HepG2 (cell line): ENCODE measurements around the gene SAMD14. TPM values are rescaled to one million over a fixed set of nuclear protein-coding genes. Genes with fewer than 3 reads are reported as not detected.

Experiments
- ATAC-seq: fragments of 200-7000 bp; cut with Tn5 transposase; 3 replicates; pipeline ENCODE4 v1.9.1; 2020; ENCODE audit warnings: mild to moderate bottlenecking, moderate library complexity
- BruUV-seq: library from RNA; stranded (reverse); fragments of 400-500 nt; replicated peaks from 2 replicates; lab custom pipeline; 2021; lab: Mats Ljungman, UMichigan
- CTCF ChIA-PET: fragments of 300-600 bp; formaldehyde crosslinking; extraction: SDS; loops from one replicate; lab custom pipeline; 2021; ENCODE audit warnings: low total read pairs, inconsistent platforms, low intra/inter-chr PET ratio; lab: Yijun Ruan, JAX
- POLR2A ChIA-PET: fragments of 350-600 bp; sonication (Branson Sonifier 250); formaldehyde crosslinking; loops from one replicate; lab custom pipeline; 2020; ENCODE audit warnings: antibody characterized with exemption, inconsistent platforms; lab: Yijun Ruan, JAX
- DNase-seq: peaks from one replicate; pipeline ENCODE4 v3.0.0-alpha.2; 2015; ENCODE audit warnings: low spot score
- FAIRE-seq: peaks from 3 replicates; lab custom pipeline; 2011; peaks lifted over from hg19 to GRCh38; lab: Jason Lieb, UNC
- H2AFZ ChIP-seq: one replicate; pipeline ENCODE4 v1.6.1; 2011; ENCODE audit warnings: low read length, inconsistent platforms
- H3K27ac ChIP-seq: fragments of 300-600 bp; 3 replicates; pipeline ENCODE4 v1.8.0; 2011; ENCODE audit warnings: mixed run types, mild to moderate bottlenecking, mixed read lengths, low read length, inconsistent platforms; ENCODE audit not compliant: insufficient read depth; ENCODE audit errors: extremely low read length
- H3K27me3 ChIP-seq, 2 experiments: fragments of 200-600 bp in 1 of 2; 2 replicates in 1 of 2; 3 replicates in 1 of 2; pipeline versions ENCODE4 v1.6.0 to v1.8.0; 2011; ENCODE audit warnings: low read length in 2 of 2, mild to moderate bottlenecking in 2 of 2, moderate library complexity in 2 of 2, inconsistent platforms in 1 of 2; ENCODE audit not compliant: insufficient read depth in 2 of 2, control insufficient read depth in 1 of 2
- H3K36me3 ChIP-seq, 2 experiments: fragments of 200-600 bp in 1 of 2; replicated peaks in 1 of 2; 2 replicates in 1 of 2; 3 replicates in 1 of 2; pipeline versions ENCODE4 v1.5.1 to v1.8.0; 2011; ENCODE audit warnings: low read length in 2 of 2, inconsistent platforms in 1 of 2; ENCODE audit not compliant: insufficient read depth in 2 of 2, control insufficient read depth in 1 of 2
- H3K4me1 ChIP-seq: 2 replicates; pipeline ENCODE4 v1.5.1; 2012; ENCODE audit warnings: low read length, inconsistent platforms; ENCODE audit not compliant: insufficient read depth
- H3K4me2 ChIP-seq: 2 replicates; pipeline ENCODE4 v1.6.0; 2011; ENCODE audit warnings: low read depth, low read length, inconsistent platforms
- H3K4me3 ChIP-seq, 3 experiments: fragments of 200-600 bp in 1 of 3; sonication (generic), shearing (Covaris generic) in 1 of 3; replicated peaks in 1 of 3; 2 replicates each; pipeline ENCODE4 v1.5.1; 2011 to 2016; ENCODE audit warnings: low read length in 3 of 3, inconsistent platforms in 2 of 3, low read depth in 2 of 3, mild to moderate bottlenecking in 2 of 3, control low read depth in 1 of 3, mixed read lengths in 1 of 3; ENCODE audit not compliant: insufficient read depth in 1 of 3
- H3K79me2 ChIP-seq: one replicate; pipeline ENCODE4 v1.6.1; 2011; ENCODE audit warnings: low read length, inconsistent platforms; ENCODE audit not compliant: insufficient read depth
- H3K9ac ChIP-seq: 2 replicates; pipeline ENCODE4 v1.6.0; 2011; ENCODE audit warnings: mild to moderate bottlenecking, low read depth, low read length, inconsistent platforms; ENCODE audit not compliant: insufficient read depth
- H3K9me3 ChIP-seq: 2 replicates; pipeline ENCODE4 v1.5.1; 2012; ENCODE audit warnings: mild to moderate bottlenecking, low read length
- H4K20me1 ChIP-seq: 2 replicates; pipeline ENCODE4 v1.6.0; 2011; ENCODE audit warnings: inconsistent platforms, mild to moderate bottlenecking, low read length, moderate library complexity; ENCODE audit not compliant: insufficient read depth
- BRCA1 ChIP-seq: sonication (generic); formaldehyde crosslinking; IDR thresholded peaks from 2 replicates; pipeline ENCODE4 v1.4.0; 2020; ENCODE audit warnings: missing genetic modification reagents
- CHCHD3 ChIP-seq: sonication (generic); formaldehyde crosslinking; IDR thresholded peaks from 2 replicates; pipeline ENCODE4 v1.8.0; 2022; ENCODE audit warnings: mild to moderate bottlenecking, missing genetic modification reagents, moderate library complexity
- HNRNPL ChIP-seq: fragments of 200-400 bp; formaldehyde crosslinking; IDR thresholded peaks from 2 replicates; pipeline ENCODE4 v1.6.1; 2017; ENCODE audit warnings: mild to moderate bottlenecking, low read depth, low read length
- MTERF4 ChIP-seq: sonication (generic); formaldehyde crosslinking; IDR thresholded peaks from 2 replicates; pipeline ENCODE4 v1.8.0; 2023; ENCODE audit warnings: mild to moderate bottlenecking, missing genetic modification reagents
- POGZ ChIP-seq: sonication (generic); formaldehyde crosslinking; IDR thresholded peaks from 2 replicates; pipeline ENCODE4 v1.4.0; 2020; ENCODE audit warnings: mild to moderate bottlenecking, missing genetic modification reagents
- WIZ ChIP-seq: sonication (generic); formaldehyde crosslinking; IDR thresholded peaks from 2 replicates; pipeline ENCODE4 v1.5.1; 2020; ENCODE audit warnings: mild to moderate bottlenecking, missing genetic modification reagents
- ZNF276 ChIP-seq: sonication (generic); formaldehyde crosslinking; IDR thresholded peaks from 2 replicates; pipeline ENCODE4 v1.4.0; 2020; ENCODE audit warnings: mild to moderate bottlenecking, low read depth, missing genetic modification reagents
- ZNF552 ChIP-seq: sonication (generic); formaldehyde crosslinking; IDR thresholded peaks from 2 replicates; pipeline ENCODE4 v1.9.0; 2022; ENCODE audit warnings: missing genetic modification reagents, mild to moderate bottlenecking, borderline replicate concordance
- ZNF781 ChIP-seq: sonication (generic); formaldehyde crosslinking; IDR thresholded peaks from 2 replicates; pipeline ENCODE4 v1.5.1; 2020; ENCODE audit warnings: borderline replicate concordance, mild to moderate bottlenecking, missing genetic modification reagents; ENCODE audit errors: not compliant biosample characterization
- ZNF839 ChIP-seq: sonication (generic); formaldehyde crosslinking; IDR thresholded peaks from 2 replicates; pipeline ENCODE4 v1.4.0; 2020; ENCODE audit warnings: missing genetic modification reagents, mild to moderate bottlenecking, borderline replicate concordance
- WGBS: methylation state at CpG from one replicate; pipeline ENCODE4 v1.1.6; 2017; ENCODE audit warnings: low lambda C conversion rate; 5-methylcytosine and 5-hydroxymethylcytosine counted together
- in situ Hi-C: cut with HindIII; loops from 2 replicates; pipeline ENCODE4 v1.10.0; 2017; ENCODE audit warnings: low pct_unique_long_range_greater_than_20kb; ENCODE audit not compliant: extremely low pct_ligation_motif_present
- intact Hi-C: fragments of 100-400 bp; cut with micrococcal nuclease; formaldehyde crosslinking; loops from one replicate; pipeline ENCODE4 v1.10.0; 2022; ENCODE audit not compliant: unreplicated experiment
- polyA plus RNA-seq, 8 experiments: library from polyadenylated mRNA; depleted of rRNA in 3 of 8; stranded (reverse) in 7 of 8; unstranded in 1 of 8; fragments of >200 nt; fragmentation: Illumina TruSeq in 4 of 8; extraction: Trizol in 4 of 8; gene quantifications; 2 replicates each; pipeline versions ENCODE4 v1.2.1 to v1.2.3, GENCODE V29; 2011 to 2016; ENCODE audit warnings: low read depth in 4 of 8, missing spikeins in 1 of 8, mixed read lengths in 1 of 8; ENCODE audit not compliant: insufficient read depth in 1 of 8
- total RNA-seq, 5 experiments: library from RNA; depleted of rRNA; stranded (reverse); fragments of >200 nt; fragmentation: Illumina TruSeq; extraction: Trizol; gene quantifications; 2 replicates each; pipeline ENCODE4 v1.2.3, GENCODE V29; 2016; ENCODE audit warnings: low read depth in 1 of 5
- TF ChIP-seq, protein P1 (sequence below): sonication (generic); formaldehyde crosslinking; IDR thresholded peaks from 2 replicates; pipeline ENCODE4 v1.4.0; 2020; ENCODE audit warnings: mild to moderate bottlenecking, missing genetic modification reagents
- TF ChIP-seq, protein P2 (sequence below), 2 experiments: sonication (generic) in 1 of 2; formaldehyde crosslinking in 1 of 2; IDR thresholded peaks; 2 replicates each; pipeline versions ENCODE4 v1.5.1 to v1.6.1; 2011 to 2020; ENCODE audit warnings: borderline replicate concordance in 1 of 2, low read depth in 1 of 2, low read length in 1 of 2, mild to moderate bottlenecking in 1 of 2, missing genetic modification reagents in 1 of 2, moderate library complexity in 1 of 2
- TF ChIP-seq, protein P3 (sequence below): sonication (generic); formaldehyde crosslinking; IDR thresholded peaks from 2 replicates; pipeline ENCODE4 v1.9.0; 2022; ENCODE audit warnings: low read depth, missing genetic modification reagents

Gene SAMD14
- total and polyA plus RNA-seq, 2 of the 13 experiments (the other 11 are each of a cell fraction or from before 2014, with no cell fraction given): 0.07 to 0.22 TPM

DNA sequence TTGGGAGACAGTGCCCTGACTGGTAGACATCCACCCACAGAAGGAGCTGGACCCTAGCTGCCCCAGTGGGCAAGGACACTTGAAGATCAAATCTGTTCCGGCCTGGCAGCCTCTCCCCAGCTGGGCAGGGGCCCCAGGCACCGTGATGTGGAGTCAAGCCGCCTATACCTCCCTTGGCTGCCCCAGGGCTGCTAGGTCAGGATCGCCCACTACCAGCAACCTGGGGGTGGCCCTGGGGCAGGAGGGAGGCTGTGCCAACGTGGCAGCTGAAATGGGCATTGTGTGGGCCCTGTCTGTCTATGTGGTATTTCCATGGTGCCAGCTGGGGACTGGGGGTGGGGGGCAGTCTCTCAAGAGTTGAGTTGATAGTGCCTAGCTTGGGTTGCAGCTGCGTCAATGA lies 33.9 kb downstream of the SAMD14 start:
- Histone ChIP-seq H3K9me3 (no peaks in the 10 kb centered on the region), H3K36me3 (peaks cover 0 to 4% of the 10 kb centered on the region in 2 experiments; a peak in 1 of 5 replicates), H4K20me1 (no peaks in the 10 kb centered on the region), H3K79me2 (peaks cover 6% of the 10 kb centered on the region), H3K4me2 (peak overlapping the region; percentile 100), H3K27me3 (peaks cover 3 to 14% of the 10 kb centered on the region in 2 experiments; a peak in 4 of 5 replicates), H2AFZ (no peak overlapping the region), H3K4me1 (peaks cover 32% of the 10 kb centered on the region), H3K4me3 (peak overlapping the region; percentile 84 to 88 (median 87)), H3K27ac (peak overlapping the region; percentile 67), H3K9ac (peak overlapping the region; percentile 80)
- TF ChIP-seq ZNF276 (no peak), BRCA1 (CRISPR knock-in tag) (no peak), POGZ (CRISPR knock-in tag) (no peak), WIZ (no peak), MTERF4 (no peak), ZNF781 (no peak), ZNF839 (CRISPR knock-in tag) (peak; percentile 28; the same call in 1 of the 2 replicates), CHCHD3 (CRISPR knock-in tag) (0 out of 2 replicates have a peak, but pooled peaks have one; percentile 25), HNRNPL (peak; percentile 89), ZNF552 (CRISPR knock-in tag) (0 out of 2 replicates have a peak, but pooled peaks have one; percentile 24)
- TF ChIP-seq, protein P1, sequence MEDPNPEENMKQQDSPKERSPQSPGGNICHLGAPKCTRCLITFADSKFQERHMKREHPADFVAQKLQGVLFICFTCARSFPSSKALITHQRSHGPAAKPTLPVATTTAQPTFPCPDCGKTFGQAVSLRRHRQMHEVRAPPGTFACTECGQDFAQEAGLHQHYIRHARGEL: no peak
- TF ChIP-seq, protein P2, sequence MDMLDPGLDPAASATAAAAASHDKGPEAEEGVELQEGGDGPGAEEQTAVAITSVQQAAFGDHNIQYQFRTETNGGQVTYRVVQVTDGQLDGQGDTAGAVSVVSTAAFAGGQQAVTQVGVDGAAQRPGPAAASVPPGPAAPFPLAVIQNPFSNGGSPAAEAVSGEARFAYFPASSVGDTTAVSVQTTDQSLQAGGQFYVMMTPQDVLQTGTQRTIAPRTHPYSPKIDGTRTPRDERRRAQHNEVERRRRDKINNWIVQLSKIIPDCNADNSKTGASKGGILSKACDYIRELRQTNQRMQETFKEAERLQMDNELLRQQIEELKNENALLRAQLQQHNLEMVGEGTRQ (IDR thresholded peaks at IDR 0.05; ENCODE audit: low read depth, low read length): no peak
- TF ChIP-seq, protein P2 (CRISPR knock-in tag; IDR thresholded peaks at IDR 0.05; ENCODE audit: borderline replicate concordance): no peak
- TF ChIP-seq, protein P3, sequence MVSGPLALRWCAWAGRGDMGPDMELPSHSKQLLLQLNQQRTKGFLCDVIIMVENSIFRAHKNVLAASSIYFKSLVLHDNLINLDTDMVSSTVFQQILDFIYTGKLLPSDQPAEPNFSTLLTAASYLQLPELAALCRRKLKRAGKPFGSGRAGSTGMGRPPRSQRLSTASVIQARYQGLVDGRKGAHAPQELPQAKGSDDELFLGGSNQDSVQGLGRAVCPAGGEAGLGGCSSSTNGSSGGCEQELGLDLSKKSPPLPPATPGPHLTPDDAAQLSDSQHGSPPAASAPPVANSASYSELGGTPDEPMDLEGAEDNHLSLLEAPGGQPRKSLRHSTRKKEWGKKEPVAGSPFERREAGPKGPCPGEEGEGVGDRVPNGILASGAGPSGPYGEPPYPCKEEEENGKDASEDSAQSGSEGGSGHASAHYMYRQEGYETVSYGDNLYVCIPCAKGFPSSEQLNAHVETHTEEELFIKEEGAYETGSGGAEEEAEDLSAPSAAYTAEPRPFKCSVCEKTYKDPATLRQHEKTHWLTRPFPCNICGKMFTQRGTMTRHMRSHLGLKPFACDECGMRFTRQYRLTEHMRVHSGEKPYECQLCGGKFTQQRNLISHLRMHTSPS (CRISPR knock-in tag): 0 out of 2 replicates have a peak, but pooled peaks have one; percentile 29
- DNase-seq (no peak), ATAC-seq (no peak; the same call in 2 of the 3 replicates), FAIRE-seq (no peak)
- in situ Hi-C loops: no loop called here
- intact Hi-C loops: no loop called here
- no TSS peak for BruUV-seq
- POLR2A ChIA-PET: interaction anchor here (0.6 to 1.1 kb wide), 2 partner anchors 16 to 51 kb away, joined by 3 read pairs; no protein-coding TSS in a partner anchor
- CTCF ChIA-PET: no interaction called here
- WGBS: 59% methylated on average over 5 of the region's 6 CpGs
